Measurements from ENCODE around the gene MORC2.

Gene MORC2

GRCh38 chr22:30922151-30922611 lies 46.4 kb downstream of the MORC2 start:
- DNase-seq = peak in 27 of 56 donors; percentile 6 to 59 (median 25)

GRCh38 chr22:30921108-30921507 lies 47.5 kb downstream of the MORC2 start:
- DNase-seq = no peak

GRCh38 chr22:30920407-30920806 lies 48.2 kb downstream of the MORC2 start:
- DNase-seq = peak in 49 of 56 donors; percentile 5 to 90 (median 56)

- DNase-seq = no peak
These were observed 48.6 kb downstream of the MORC2 start for GRCh38 chr22:30919973-30920372.

DNA sequence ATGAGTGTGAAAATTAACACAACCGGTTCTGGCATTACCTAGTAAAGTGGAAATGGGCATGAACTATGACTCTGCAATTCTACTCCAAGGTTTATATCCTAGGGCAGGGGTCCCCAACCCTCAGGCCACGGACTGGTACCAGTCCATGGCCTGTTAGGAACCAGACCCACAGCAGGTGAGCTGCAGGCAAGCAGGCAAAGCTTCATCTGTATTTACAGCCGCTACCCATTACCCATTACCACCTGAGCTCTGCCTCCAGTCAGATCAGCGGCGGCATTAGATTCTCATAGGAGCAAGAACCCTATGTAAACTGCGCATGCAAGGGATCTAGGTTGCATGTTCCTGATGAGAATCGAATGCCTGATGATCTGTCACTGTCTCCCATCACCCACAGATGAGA lies 49.8 kb downstream of the MORC2 start:
- DNase-seq = no peak

DNA sequence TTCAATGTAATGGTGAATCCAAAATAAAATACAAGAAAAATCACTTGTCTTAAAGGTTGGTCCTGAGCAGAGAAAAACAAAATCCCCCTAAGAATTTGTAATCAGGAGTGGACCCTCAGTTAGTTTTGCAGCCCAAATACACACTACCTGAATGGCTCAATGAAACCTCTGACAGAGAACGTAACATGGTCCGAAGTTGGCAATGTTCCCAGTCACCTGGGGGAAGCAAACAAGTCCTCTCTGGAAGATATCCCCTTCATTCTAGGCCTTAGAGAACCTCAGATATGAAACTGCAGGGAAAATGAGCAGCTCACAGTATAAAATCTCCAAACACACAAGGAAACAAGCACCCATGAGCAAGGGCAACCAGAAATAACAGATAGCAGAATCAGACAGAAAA lies 58.2 kb downstream of the MORC2 start:
- DNase-seq = no peak

- no peak for DNase-seq
These were observed 59.3 kb downstream of the MORC2 start for GRCh38 chr22:30909306-30909705.

- DNase-seq = no peak
These were observed 60.5 kb downstream of the MORC2 start for GRCh38 chr22:30908051-30908461.

DNA sequence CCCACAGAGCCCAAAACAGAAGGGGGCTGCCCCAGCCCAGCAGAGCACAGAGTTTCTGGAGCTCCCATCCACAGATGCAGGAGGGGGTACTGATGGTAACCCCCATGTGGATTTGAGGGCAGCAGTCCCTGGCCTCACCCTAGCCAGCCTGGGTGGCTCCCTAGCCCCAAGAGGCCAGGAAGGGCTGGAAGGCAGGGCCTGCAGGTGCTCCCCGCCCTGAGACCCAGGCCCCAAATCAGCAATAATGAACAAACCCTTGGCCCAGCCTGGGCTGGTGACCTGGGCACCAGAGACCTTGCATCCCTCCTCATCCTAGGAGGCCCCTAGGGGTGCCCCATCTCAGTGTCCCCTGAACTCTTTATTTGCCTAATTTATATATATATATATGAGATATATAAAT lies 61.6 kb downstream of the MORC2 start:
- no peak for DNase-seq

GRCh38 chr22:30906411-30906810 lies 62.2 kb downstream of the MORC2 start:
- DNase-seq = no peak

GRCh38 chr22:30905696-30906341 lies 62.8 kb downstream of the MORC2 start:
- no peak for DNase-seq

- no peak for DNase-seq
These were observed 64.6 kb downstream of the MORC2 start for GRCh38 chr22:30903876-30904460.

GRCh38 chr22:30902496-30903357 lies 65.8 kb downstream of the MORC2 start:
- DNase-seq = no peak

DNA sequence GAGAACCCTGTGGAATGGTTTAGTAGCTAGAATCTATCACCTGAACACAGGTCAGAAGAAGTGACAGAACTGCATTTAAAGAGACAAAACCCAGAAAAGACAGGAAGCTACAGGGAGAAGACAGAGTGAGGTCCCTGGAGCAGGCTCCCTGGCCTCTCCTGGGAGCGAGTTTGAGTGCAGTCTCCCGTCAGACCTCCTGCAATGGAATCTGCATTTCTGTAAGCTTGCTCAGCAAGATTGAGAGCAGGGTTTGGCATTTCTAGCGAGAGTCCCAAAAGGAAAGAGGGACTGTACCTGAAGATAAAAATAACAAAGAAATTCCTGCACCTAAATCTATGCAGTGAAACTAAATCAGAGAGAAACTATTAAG lies 74.2 kb downstream of the MORC2 start:
- no peak for DNase-seq

- no peak for DNase-seq
These were observed 74.9 kb downstream of the MORC2 start for GRCh38 chr22:30893434-30894370.

GRCh38 chr22:30892731-30893221 lies 75.8 kb downstream of the MORC2 start:
- no peak for DNase-seq

DNA sequence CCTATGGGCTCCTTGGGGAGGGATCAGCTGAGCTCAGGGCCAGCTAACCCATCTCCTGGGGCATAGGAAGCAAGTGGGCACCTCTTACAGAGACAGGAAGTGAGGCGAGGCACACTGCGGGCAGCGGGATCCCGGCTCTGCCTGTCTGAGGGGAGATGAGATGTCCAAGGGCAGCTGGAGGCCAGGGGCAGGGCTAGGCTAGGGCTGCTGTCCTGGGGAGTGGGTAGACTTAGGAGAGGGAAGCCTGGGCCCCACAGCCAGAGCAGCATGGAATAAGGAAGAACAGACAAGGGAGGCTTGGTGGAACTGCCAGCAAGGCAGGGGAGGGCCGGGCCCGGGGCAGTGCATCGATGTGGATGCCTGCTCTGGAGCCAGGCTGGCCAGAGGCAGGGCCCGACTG lies 76.3 kb downstream of the MORC2 start:
- no peak for DNase-seq

DNA sequence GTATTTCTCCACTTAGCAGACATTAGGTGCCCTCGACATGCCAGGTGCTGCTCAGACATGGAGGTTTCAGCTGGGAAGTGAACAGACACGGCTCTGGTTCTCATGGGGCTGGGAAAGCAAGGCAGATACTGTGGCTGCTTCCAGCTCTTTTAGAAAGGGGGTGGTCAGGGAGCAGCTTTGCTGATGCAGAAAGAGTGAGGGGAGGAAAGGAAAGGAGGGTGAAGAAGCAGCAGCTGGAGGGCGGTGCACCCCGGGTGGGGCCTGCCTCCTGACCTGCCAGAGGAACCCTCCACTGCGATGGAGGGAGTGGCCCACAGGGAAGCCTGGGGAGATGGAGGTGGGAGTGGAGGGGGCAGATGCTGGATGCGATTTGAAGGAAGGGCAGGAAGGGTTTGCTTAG lies 76.8 kb downstream of the MORC2 start:
- DNase-seq = no peak

DNA sequence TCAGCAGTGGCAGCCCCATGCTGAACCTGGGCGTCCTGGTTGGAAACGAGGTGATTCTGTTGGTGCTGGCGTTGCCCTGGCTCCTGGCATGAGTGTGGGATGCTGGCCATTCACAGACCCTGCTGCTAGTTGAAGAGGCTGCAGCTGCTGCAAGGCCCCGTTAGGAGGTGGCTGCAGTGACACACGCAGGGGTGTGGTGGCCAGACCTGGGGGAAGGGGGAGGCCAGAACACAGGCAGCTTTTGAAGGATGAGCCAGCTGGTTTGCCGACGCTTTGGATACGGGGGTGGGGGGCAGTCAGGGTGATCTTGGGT lies 77.2 kb downstream of the MORC2 start:
- DNase-seq = no peak

DNA sequence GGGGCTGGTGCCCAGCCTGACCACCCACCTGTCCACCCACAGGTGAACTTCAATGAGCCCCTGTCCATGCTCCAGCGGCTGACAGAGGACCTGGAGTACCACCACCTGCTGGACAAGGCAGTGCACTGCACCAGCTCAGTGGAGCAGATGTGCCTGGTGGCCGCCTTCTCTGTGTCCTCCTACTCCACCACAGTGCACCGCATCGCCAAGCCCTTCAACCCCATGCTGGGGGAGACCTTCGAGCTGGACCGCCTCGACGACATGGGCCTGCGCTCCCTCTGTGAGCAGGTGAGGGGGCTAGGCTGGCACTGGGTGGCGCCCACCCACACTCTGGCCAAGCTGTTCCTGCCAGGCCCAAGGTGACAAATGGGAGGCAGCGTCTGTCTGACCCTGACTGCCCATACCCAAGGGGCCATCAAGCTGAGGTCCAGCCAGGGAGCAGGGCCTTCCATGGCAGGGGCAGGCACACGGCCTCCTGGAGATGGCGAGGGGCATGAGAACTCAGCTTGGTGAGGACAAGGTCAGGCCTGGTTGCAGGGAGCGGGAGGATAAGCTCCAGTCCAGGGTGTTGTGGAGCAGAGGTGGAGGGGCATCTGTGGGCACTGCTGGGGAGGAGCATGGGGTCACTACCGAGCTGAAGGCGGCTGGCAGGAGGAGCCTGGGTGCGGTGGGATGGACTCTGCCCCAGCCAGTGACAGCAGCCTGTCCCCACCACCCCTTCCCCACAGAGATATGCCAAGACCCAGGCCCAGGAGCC lies 77.7 kb downstream of the MORC2 start:
- DNase-seq = peak in 3 of 56 donors; percentile 14 to 20 (median 19)
